ENCODE measurements around the gene OGFOD1.
A peak's percentile ranks its signal among the peaks of the same experiment; 100 is the strongest.
"Not testable (repeated sequence)": the region's sequence is repeated elsewhere in the genome, so short reads cannot be mapped to it uniquely, and the experiment has no call there.

Gene OGFOD1

DNA sequence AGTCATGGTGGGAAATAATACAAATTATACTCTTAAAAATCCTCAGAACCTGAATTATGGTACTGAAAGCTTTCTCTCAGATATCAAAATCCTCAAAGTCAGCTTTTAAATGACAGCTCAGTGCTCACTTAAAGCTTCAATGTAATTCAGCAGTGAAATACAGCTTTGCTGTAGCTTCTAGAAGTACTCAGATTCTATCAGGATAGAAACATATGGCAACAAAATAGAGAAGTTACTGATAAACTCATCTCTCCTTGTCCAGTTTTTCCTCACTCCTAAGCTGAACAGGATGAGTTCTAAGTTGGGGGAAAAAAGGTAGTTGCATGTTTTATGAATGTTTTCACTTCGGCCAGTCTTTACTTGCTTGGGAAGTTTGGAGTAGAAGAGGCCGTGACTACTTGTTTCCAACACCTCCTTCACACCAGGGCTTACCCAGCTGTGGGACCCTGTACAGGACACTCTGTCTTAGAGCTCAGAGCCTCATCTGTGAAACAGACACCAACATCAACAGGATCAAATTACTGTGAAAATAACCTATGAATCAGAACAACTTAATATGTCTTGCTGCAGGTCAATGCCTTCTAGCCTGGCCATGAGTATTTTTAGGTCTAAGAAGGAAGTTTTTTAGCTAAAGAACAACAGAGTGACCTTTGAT lies 30.2 kb downstream of the OGFOD1 start:
- no peaks in the 10 kb centered on the region for H3K27me3 Mint-ChIP-seq
- peaks cover 33% of the 10 kb centered on the region for H3K36me3 Mint-ChIP-seq (ENCODE audit: low read depth)
- H3K4me3 Mint-ChIP-seq: no peak overlapping the region
- no peak for DNase-seq
- H3K9me3 Mint-ChIP-seq: peaks cover 3% of the 10 kb centered on the region
- peaks cover 20% of the 10 kb centered on the region for H3K4me1 Mint-ChIP-seq
- H3K27ac Mint-ChIP-seq: peak overlapping the region; percentile 66
- ATAC-seq: no peak

DNA sequence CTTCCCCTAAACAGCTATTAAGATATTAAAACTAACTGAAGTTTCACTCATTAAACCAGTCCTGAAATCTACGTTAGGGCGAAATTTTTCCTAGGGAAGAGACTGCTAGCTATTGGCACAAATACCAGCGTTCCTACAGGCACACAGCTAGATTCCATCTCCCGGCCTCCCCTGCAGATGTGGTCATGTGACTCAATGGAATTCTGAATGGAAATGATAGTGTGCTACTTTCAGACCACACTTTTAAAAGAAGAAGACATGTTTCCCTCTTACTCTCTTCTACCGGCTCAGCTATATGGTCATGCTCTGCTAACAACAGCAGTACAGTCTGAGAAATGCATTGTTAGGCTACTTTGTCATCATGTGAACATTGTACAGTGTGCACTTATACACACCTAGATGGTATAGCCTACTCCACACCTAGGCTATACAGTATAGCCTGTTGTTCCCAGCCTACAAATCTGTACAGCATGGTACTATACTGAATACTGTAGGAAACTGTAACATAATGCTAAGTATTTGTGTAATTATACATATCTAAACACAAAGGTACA lies 31.4 kb downstream of the OGFOD1 start:
- ATAC-seq (no peak), DNase-seq (no peak)
- H3K36me3 Mint-ChIP-seq (ENCODE audit: low read depth): peaks cover 22% of the 10 kb centered on the region
- peaks cover 11% of the 10 kb centered on the region for H3K4me1 Mint-ChIP-seq
- H3K4me3 Mint-ChIP-seq: no peak overlapping the region
- H3K27ac Mint-ChIP-seq: peak overlapping the region; percentile 31
- H3K9me3 Mint-ChIP-seq: peaks cover 4% of the 10 kb centered on the region
- no peaks in the 10 kb centered on the region for H3K27me3 Mint-ChIP-seq

DNA sequence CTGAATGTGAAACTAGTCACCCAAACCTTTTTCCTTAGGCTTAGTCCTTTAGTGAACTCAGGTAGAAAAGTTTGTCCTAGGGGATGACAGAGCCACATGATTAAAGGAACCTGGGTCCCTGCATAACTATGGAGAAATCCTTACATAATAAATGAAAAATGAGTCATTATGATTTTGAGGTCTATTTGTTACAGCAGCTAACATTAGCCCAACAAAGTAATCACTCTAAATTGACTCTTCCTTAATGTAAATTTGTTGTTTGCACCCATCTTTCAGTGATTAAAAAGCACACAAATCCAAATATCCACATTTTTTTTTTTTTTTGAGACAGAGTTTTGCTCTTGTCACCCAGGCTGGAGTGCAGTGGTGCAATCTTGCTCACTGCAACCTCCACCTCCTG lies 32.0 kb downstream of the OGFOD1 start:
- Mint-ChIP-seq H3K4me3 (no peak overlapping the region), H3K4me1 (peaks cover 7% of the 10 kb centered on the region), H3K27me3 (no peaks in the 10 kb centered on the region), H3K36me3 (ENCODE audit: low read depth) (peaks cover 21% of the 10 kb centered on the region), H3K9me3 (peaks cover 4% of the 10 kb centered on the region), H3K27ac (no peak overlapping the region)
- ATAC-seq (no peak), DNase-seq (no peak)

DNA sequence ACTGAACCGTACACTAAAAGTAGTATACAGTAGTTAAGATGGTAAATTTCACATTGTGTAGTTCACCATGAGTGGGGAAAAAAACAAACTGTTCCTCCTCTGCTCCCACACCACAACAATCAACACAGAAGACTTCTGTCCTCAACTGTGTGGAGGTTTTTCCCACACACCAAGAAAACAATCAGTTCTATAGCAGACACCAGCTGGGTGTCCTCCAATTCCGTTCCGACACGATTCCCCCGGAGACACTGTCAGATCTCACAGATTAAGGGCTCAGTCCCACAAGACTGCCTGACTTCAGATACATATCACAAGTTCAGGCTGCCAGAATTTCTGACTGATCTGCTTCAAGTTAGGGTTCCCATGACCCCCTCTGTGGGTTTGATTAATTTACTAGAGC lies 36.7 kb downstream of the OGFOD1 start:
- DNase-seq: no peak
- no peak overlapping the region for H3K4me3 Mint-ChIP-seq
- peaks cover 4% of the 10 kb centered on the region for H3K9me3 Mint-ChIP-seq
- no peak overlapping the region for H3K27ac Mint-ChIP-seq
- no peak for ATAC-seq
- peaks cover 4% of the 10 kb centered on the region for H3K4me1 Mint-ChIP-seq
- H3K36me3 Mint-ChIP-seq (ENCODE audit: low read depth): peaks cover 17% of the 10 kb centered on the region
- no peaks in the 10 kb centered on the region for H3K27me3 Mint-ChIP-seq

DNA sequence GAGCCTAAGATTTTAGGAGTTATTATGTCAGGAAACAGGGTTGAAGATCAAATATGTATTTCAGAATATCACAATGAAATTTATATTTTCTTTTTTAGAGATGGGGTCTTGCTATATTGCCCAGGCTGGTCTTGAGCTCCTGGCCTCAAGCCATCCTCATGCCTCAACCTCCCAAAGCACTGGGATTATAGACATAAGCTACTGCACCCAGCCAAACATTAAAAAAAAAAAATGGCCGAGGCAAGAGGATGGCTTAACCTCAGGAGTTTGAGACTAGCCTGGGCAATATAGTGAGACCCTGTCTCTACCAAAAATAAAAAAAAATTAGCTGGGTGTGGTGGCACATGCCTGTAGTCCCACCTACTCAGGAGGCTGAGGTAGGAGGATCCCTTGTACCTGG lies 37.5 kb downstream of the OGFOD1 start:
- H3K27ac Mint-ChIP-seq, H3K27me3 Mint-ChIP-seq, DNase-seq, H3K9me3 Mint-ChIP-seq, H3K4me3 Mint-ChIP-seq, ATAC-seq, H3K4me1 Mint-ChIP-seq: not testable (repeated sequence)
- H3K36me3 Mint-ChIP-seq (ENCODE audit: low read depth): peaks cover 15% of the 10 kb centered on the region

DNA sequence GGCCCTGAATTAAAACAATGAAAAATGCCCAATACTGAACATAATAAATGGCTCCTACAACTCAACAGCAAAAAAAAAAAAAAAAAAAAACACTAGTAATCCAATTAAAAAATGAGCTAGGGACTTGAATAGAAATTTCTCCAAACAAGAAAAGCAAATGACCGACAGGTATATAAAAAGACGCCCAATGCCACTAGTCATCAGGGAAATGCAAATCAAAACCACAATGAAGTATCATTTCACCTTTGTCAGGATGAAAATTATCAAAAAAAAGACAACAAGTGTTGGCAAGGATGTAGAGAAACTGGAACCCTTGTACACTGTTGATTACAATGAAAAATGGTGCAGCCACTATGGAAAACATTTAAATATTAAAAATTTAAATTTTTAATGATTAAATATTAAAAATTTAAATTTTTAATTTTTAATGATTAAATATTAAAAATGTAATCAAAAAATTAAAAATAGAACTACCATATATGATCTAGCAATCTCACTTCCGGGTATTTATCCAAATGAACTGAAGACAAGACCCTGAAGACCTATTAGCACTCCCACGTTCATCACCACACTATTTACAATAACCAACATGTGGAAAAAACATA lies 40.4 kb downstream of the OGFOD1 start:
- Mint-ChIP-seq H3K36me3 (ENCODE audit: low read depth) (peaks cover 7% of the 10 kb centered on the region), H3K4me1 (peaks cover 4% of the 10 kb centered on the region), H3K27me3 (no peaks in the 10 kb centered on the region), H3K9me3 (no peaks in the 10 kb centered on the region), H3K27ac (no peak overlapping the region), H3K4me3 (no peak overlapping the region)
- ATAC-seq (no peak), DNase-seq (no peak)

DNA sequence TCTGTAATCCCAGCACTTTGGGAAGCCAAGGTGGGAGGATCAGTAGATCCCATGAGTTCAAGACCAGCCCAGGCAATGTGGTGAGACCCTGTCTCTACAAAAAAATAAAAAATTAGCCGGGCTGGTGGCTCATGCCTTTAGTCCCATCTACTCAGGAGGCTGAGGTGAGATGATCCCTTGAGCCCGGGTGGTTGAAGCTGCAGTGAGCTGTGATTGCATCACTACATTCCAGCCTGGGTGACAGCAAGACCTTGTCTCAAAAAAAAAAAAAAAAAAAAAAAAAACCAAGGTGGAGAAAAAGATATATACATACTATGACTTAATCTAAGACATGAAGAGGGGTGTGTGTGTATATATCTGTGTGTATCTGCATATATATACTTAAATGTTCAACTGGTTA lies 41.8 kb downstream of the OGFOD1 start:
- Mint-ChIP-seq H3K4me3 (no peak overlapping the region), H3K27ac (no peak overlapping the region), H3K36me3 (ENCODE audit: low read depth) (peaks cover 12% of the 10 kb centered on the region), H3K27me3 (no peaks in the 10 kb centered on the region), H3K4me1 (peaks cover 4% of the 10 kb centered on the region), H3K9me3 (no peaks in the 10 kb centered on the region)
- DNase-seq: no peak
- ATAC-seq: no peak

DNA sequence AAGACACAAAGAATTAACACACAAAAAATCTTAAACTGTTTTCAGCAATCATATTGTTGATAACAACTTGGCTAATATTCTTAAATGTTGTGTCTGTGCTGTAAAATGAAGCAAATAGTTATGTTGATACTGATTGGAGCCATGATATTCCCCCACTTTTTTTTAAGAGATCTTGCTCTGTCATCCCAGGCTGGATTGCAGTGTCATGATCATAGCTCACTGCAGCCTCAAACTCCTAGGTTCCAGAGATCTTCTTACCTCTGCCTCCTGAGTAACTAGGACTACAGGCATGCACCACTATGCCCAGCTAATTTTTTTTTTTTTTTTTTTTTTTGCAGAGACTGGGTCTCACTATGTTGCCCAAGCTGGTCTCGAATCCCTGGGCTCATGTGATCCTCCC lies 42.5 kb downstream of the OGFOD1 start:
- Mint-ChIP-seq H3K4me3 (no peak overlapping the region), H3K36me3 (ENCODE audit: low read depth) (peaks cover 15% of the 10 kb centered on the region), H3K27me3 (no peaks in the 10 kb centered on the region), H3K27ac (no peak overlapping the region), H3K9me3 (no peaks in the 10 kb centered on the region), H3K4me1 (peaks cover 4% of the 10 kb centered on the region)
- ATAC-seq (no peak), DNase-seq (no peak)

DNA sequence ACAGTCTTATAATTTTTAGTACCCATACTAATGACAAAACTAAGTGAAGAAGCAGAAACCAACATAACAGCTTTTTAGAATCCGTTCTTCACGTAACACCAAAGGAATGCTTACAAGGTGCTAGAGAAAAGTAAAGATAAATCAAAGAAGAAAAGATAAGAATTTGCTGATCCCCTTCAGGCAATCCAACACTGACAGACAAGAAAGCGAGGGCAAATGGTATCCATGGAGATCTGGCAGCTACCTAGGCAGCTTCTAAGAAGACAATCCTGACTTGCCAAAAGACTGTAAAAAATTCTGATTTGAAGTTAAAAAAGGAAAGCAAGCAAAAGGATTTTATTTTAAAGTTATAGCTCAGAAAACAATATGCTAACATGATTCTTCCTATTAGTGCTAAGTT lies 53.8 kb downstream of the OGFOD1 start:
- Mint-ChIP-seq H3K27ac (no peak overlapping the region), H3K27me3 (no peaks in the 10 kb centered on the region)
- ATAC-seq: no peak

DNA sequence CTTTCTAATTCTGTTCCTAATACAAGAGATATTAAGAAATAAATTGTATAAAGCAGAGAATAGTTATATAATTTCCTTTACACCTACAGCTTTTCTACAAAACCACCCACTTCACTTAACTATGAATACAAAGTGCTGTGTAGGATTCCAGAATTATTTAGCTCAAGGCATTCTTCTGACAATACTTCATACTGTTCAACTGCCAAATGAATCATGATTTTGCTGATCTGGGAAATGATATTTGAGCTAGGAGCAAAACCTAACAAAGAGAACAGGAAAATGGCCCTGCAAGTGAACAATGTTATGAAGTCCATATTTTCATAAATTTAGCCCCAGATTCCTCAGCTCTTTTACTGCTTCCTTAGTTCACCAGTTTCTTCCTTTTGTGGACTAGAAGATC lies 55.6 kb downstream of the OGFOD1 start:
- peaks cover 20% of the 10 kb centered on the region for H3K36me3 Mint-ChIP-seq (ENCODE audit: low read depth)
- H3K4me3 Mint-ChIP-seq: no peak overlapping the region
- ATAC-seq (no peak), DNase-seq (no peak)
- no peak overlapping the region for H3K27ac Mint-ChIP-seq
- H3K27me3 Mint-ChIP-seq: no peaks in the 10 kb centered on the region
- no peaks in the 10 kb centered on the region for H3K4me1 Mint-ChIP-seq
- H3K9me3 Mint-ChIP-seq: no peaks in the 10 kb centered on the region

More for the DNA sequence above, 53.8 kb downstream of the OGFOD1 start:
- Mint-ChIP-seq H3K36me3 (ENCODE audit: low read depth) (peaks cover 24% of the 10 kb centered on the region), H3K4me3 (no peak overlapping the region), H3K4me1 (peaks cover 8% of the 10 kb centered on the region), H3K9me3 (no peaks in the 10 kb centered on the region)
- no peak for DNase-seq

DNA sequence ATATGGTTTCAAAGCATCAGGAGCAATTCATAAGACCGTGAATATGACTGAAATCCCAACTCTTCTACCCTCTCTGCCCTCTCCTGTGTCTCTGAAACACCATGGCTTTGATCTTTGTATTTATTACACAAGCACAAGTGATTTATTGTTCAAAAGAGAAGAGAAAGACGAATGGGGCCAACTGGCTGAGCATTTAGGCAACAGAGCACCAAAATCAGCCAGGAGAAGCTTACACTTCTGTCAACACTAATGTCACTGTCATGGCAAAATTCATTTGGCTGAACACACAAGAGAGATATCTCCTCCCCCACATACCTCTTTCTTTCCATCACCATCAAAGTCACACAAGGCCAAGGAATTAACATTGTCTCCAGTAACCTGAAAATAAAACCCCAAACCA lies 59.2 kb downstream of the OGFOD1 start:
- Mint-ChIP-seq H3K9me3 (no peaks in the 10 kb centered on the region), H3K4me1 (peaks cover 19% of the 10 kb centered on the region), H3K36me3 (ENCODE audit: low read depth) (peaks cover 15% of the 10 kb centered on the region), H3K27ac (no peak overlapping the region), H3K27me3 (no peaks in the 10 kb centered on the region), H3K4me3 (no peak overlapping the region)
- ATAC-seq (no peak), DNase-seq (no peak)

DNA sequence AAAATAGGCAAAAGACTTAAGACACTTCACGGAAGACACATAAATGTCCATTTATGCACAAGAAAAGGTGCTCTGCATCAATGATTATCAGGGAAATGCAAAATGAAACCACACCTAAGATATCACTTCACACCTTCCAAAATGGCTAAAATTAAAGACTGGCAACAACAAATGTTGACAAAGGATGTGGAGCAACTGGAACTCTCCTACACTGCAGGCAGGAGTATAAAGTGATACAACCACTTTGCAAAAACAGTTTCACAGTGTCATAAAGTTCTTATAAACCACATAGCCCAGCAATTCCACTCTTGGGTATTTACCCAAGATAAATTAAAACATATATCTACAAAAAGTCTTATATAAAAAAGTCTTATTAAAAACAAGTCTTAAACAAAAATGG lies 60.7 kb downstream of the OGFOD1 start:
- Mint-ChIP-seq H3K27ac (no peak overlapping the region), H3K9me3 (no peaks in the 10 kb centered on the region), H3K36me3 (ENCODE audit: low read depth) (peaks cover 12% of the 10 kb centered on the region), H3K4me1 (peaks cover 27% of the 10 kb centered on the region), H3K4me3 (no peak overlapping the region), H3K27me3 (no peaks in the 10 kb centered on the region)
- no peak for DNase-seq
- no peak for ATAC-seq

DNA sequence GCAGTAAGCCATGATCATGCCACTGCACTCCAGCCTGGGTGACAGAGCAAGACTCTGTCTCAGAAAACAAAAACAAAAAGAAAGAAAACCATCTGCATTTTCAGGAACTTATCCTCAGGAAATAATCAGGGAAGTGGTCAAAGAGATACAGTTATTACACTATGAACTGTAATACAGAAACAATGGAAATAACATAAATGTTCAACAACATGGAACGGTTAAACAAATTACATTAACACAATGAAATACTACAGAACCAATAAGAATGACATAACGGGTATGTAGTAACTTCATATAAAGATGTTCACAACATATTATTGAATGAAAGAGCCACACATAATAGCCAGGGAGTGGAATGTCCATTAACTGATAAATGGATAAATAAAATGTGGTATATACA lies 61.7 kb downstream of the OGFOD1 start:
- peaks cover 6% of the 10 kb centered on the region for H3K36me3 Mint-ChIP-seq (ENCODE audit: low read depth)
- DNase-seq (no peak), ATAC-seq (no peak)
- no peak overlapping the region for H3K4me3 Mint-ChIP-seq
- peaks cover 33% of the 10 kb centered on the region for H3K4me1 Mint-ChIP-seq
- no peaks in the 10 kb centered on the region for H3K27me3 Mint-ChIP-seq
- H3K27ac Mint-ChIP-seq: no peak overlapping the region
- H3K9me3 Mint-ChIP-seq: no peaks in the 10 kb centered on the region

DNA sequence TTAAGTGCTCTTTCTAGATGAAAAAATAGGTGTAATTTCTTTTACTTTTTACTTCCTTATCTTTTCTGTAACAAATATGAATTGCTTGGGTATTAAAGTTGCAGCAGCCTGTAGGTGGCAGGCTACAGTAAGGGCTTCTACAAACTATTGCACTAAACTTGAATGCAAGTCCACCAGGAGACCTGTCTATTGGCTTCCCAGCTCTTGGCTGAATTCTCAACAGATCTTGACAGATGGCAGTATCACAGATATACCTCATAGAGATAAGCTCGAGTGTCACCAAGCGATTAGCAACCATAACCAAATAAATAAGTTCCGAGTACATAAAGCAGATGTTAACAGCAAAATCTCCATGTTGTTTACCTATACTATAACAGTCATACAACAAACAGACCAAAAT lies 62.6 kb downstream of the OGFOD1 start:
- Mint-ChIP-seq H3K36me3 (ENCODE audit: low read depth) (peaks cover 4% of the 10 kb centered on the region), H3K4me1 (peaks cover 38% of the 10 kb centered on the region)

DNA sequence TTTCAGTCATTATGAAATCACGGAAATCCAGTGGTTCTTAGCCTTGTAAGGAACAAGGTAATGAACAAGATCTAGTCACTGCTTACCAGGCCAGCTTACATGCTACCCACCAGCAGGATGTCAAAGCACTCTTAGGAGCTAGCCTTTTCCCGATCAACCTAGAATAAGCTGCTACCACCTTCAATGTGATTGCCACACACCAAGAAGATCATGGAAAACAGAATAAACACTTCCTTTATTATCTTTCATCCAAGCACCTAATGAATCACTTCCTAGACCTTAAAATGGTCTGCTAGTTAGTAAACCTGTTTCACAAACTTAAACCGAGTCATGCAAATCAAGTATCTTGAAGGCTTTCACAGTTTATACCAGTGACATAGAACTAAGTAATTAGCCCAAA lies 63.5 kb downstream of the OGFOD1 start:
- peak overlapping the region; percentile 7 for H3K27ac Mint-ChIP-seq
- ATAC-seq: no peak

More for the DNA sequence above, 62.6 kb downstream of the OGFOD1 start:
- Mint-ChIP-seq H3K9me3 (no peaks in the 10 kb centered on the region), H3K27me3 (no peaks in the 10 kb centered on the region), H3K4me3 (no peak overlapping the region), H3K27ac (no peak overlapping the region)
- peak; percentile 36 for ATAC-seq
- DNase-seq: peak; percentile 22

More for the DNA sequence above, 63.5 kb downstream of the OGFOD1 start:
- Mint-ChIP-seq H3K9me3 (no peaks in the 10 kb centered on the region), H3K27me3 (no peaks in the 10 kb centered on the region), H3K4me3 (no peak overlapping the region), H3K4me1 (peaks cover 39% of the 10 kb centered on the region), H3K36me3 (ENCODE audit: low read depth) (peaks cover under 1% of the 10 kb centered on the region)
- no peak for DNase-seq

All from activated naive CD8-positive, alpha-beta T cell treated with anti-CD3 and anti-CD28 coated beads, Interleukin-2, amount 50 U/mL, for 24 hours (primary cell).